SKM-1 (cell line): ENCODE data around the gene STK17A.
"Not testable (repeated sequence)": the region's sequence is repeated elsewhere in the genome, so short reads cannot be mapped to it uniquely, and the experiment has no call there.

ENCODE experiments used
- DNase-seq: peaks from one replicate; lab custom pipeline; 2025; ENCODE audit not compliant: unreplicated experiment; lab: John Stamatoyannopoulos, UW

Gene STK17A

DNA sequence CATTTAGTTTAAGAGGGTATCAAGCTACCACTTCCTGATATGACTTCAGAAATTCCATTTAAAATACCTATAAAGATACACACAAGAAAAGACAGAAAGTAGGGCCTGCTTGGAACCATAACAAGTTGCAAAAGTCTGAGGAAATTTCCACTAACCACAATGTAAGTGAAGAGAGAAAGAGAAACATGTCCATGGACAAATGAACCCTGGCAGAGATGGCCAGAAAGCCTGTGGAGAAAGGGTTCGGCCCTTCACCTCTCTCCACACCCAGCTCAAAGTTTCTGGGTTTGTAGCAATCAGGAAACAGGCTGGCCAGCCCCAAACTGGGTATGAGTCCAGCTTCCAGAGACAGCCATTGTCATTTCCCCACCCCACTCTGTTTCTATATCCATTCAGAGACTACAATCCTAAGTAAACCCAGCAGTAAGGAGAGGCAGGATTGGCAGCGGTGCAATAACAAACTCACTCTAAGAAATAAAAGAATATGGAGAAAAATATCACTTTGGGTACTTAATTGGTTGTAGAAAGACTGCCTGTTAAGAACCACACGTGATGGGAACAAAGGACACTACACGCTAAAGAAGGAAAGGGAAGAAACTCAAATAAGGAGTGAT, 71.1 kb downstream of the STK17A start:
- DNase-seq = no peak

DNA sequence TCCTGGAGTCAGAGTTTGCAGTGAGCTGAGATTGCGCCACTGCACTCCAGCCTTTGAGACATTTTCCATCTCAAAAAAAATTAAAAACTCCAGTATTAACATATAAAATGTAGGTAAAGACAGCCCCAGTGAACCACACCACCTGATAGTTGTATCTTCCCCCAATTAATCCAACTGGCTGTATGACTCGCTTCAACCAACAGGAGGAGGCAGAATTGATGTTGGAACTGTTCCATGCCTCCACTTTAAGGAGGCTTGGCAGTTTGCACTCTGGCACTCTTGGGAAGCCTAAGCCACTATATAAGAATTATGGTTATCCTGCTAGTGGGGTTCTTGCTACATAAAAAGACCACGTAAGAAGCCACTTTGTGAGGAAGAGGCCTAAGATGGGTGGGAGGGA, 72.7 kb downstream of the STK17A start:
- no peak for DNase-seq

DNA sequence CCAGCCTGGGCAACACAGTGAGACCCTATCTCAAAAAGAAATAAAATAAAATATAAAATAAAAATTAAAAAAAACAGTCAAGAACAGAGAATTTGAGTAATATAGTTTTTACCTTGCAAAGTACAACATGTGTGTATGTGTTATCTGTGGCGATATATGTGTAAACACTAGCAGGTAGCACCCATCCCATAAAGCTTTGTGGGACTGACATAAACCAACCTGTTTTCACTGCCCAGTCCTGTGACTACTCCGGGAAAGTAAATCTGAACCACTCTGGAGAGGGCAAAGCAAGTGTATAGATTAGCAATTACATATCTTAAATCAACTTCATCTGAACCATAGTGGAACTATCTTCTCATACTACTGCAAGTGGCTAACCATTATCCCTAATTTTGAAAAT, 74.1 kb downstream of the STK17A start:
- DNase-seq = no peak

DNA sequence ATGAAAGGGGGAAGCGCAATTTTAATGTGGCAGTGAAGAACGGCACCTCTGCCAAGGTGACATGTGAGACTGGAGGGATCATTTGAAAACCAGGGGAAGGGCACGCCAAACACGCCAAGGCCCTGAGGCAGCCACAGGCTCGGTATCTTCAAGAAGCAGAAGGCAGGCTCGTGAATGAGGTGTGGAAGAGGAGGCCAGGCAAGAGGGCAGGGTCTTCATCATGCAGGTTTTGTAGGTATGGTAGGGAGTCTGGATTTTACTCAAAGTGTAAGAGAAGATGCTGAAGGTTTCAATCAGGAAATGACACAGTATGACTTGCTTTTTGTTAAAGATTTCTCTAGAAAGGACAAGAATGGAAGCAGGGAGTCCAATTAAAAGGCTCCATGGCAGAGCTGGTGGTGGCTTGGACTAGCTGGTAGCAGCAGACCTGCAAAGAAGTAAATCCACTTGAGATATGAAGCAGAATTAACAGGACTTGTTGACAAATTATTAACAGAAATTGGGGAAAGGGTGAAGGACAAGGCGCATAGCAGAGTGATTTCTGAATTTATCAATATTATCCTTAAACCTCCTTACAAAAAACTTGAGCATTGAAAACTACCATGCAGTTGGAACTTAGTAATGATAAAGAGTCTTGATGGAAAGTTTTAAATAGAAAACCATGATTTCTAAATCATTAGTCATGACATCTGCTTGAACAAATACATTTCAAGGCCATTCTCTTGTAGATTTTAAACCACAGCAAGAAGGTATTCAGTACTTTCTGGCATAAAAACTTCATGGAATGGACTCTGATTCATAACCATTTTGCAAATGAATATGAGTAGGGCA, 76.0 kb downstream of the STK17A start:
- no peak for DNase-seq

DNA sequence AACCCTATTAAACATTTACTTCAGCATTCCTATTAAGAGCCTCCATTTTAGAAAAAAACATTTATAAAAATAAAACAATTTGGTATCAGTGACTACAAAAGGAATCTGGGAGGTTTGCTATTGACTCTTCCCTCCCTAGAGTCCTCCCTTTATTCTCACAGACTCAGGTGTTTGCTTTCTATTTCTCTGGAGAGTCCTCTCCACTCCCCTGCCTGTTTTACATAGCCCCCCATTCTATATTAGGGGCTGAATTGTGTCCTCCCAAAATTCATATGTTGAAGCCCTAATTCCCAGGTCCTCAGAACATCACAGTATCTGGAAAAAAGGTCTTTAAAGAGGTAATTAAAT, 76.6 kb downstream of the STK17A start:
- no peak for DNase-seq

DNA sequence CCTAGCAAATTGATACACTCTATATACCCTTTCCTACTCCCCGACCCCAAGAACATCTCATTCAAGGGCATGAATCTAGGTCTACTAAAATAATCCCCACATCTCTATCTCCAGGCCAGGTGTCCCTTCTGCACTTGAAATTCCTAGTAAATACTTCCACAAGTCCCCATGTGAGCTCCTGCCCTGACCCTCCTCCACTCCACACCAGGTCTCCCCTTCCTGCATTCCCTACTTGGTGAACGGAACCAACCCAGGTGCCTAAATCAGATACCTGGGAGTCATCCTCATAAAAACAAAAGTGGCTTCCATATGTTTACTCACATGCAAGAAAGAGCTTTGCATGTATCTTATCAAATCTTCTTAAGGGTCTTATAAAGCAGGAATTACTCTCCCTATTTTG, 77.2 kb downstream of the STK17A start:
- no peak for DNase-seq

DNA sequence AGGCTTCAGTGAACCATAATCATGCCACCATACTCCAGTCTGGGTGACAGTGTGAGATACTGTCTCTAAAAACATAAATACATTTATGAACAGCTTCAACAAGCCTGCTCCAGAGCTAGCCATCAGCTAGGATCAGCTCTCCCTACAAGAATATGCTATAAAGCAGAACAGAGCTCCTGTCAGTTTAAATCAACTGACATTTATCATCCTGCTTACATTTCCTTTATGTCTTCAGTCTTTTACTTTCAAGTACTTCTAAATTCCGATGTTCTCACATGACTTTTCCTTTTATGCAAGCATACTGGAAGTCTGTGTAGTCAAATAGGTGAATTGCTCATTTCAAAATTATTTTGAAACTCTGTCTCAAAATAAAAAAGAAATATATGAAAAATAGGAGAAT, 81.8 kb downstream of the STK17A start:
- DNase-seq = no peak

DNA sequence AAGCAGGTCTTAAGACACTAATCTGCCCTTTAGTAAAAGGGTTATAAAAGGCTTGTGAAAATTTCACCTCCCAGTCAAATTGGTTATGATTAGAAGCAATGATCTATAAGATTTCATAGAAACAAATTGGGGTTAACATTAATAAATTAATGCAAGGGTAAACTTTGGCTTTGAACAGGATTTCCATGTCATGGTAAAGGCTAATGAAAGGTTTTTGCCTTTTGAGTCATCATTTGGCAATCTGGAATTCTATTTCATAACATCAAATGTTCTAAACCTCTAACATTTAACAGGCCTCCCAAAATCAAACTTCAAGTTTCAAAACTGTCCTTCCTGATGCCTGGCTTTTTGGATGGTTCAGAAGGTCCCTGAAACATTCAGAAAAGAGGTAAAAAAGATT, 84.0 kb downstream of the STK17A start:
- DNase-seq = no peak

DNA sequence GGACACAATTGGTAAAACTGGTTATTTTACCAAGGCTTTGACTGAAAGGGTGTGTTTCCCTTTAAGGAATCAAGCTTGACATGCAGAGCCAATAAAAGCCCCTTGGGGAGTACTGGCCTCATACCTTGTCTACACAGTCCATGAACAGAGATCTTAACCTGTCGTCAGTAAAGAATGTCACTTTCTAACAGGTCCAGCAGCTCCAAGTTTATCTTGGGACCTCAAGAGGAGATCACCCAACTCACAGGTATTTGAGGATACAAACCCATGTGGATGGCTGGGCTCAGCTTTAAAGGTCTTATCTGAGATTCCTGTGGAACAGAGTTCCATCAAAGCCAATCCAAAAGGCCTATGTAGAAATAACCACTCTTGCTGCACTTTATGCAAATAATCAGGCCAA, 85.1 kb downstream of the STK17A start:
- DNase-seq = no peak

DNA sequence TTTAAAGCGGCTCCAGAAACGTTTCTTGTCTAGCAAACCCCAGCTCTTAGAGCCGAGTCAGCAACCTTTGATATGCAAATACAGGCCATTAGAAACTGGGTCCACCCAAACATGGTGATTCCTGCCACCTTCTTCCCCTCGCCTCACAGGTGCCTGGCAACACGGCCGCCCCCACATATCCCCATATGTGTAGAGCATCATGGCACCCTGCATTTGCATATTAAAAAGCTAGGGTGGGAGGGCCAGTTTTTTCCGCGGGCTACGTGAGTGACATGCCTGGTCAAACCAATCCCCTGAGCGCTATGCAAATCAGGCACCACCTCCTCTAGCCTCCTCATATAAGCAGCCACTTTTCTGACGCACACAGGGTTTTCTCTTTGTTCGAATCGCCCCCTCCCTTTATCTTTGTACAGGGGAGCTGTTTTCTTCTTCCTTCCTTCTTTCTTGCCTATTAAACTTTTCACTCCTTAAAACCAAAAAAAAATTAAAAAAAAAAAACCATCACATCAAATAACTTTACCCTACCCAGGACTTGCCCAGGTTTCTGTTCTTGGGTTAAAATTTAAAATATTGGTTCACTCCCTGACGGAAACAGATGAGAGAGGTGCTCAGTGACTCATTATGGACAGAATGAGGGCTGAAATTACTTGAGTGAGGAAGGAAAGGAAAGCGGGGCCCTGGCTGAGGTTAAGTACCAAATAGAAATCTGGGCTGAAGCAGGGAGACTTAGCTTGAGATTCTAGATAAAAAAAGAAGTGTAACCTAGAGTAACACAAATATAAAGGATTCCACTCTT, 86.6 kb downstream of the STK17A start:
- no peak for DNase-seq

DNA sequence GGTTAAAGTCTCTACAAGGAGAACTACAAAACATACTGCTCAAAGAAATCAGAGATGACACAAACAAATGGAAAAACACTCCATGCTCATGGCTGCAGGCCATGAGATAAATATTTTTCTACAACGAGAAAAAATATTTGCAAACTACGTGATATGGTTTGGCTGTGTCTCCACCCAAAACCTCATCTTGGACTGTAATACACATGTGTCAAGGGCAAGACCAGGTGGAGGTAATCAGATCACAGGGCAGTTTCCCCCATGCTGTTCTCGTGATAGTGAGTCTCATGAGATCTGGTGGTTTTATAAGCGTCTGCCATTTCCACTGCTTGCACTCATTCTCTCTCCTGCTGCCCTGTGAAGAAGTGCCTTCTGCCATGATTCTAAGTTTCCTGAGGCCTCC, 88.6 kb downstream of the STK17A start:
- DNase-seq = no peak

DNA sequence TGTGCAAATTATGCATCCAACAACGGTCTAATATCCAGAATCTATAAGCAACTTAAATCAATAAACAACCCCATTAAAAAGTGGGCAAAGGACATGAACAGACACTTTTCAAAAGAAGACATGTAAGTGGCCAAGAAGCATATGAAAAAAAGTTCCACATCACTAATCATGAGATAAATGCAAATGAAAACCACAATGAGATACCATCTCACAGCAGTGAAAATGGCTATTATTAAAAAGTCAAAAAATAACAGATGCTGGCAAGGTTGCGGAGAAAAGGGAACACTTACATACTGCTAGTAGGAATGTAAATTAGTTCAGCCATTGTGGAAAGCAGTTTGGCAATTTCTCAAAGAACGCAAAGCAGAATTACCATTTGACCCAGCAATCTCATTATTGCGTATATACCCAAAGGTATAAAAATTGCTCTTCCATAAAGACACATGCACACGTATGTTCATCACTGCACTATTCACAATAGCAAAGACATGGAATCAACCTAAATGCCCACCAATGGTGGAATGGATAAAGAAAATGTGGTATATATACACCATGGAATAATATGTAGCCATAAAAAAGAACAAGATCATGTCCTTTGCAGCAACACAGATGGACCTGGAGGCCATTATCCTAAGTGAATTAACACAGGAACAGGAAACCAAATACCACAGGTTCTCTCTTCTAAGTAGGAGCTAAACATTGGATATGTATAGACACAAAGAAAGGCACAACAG, 90.5 kb downstream of the STK17A start:
- DNase-seq = not testable (repeated sequence)

DNA sequence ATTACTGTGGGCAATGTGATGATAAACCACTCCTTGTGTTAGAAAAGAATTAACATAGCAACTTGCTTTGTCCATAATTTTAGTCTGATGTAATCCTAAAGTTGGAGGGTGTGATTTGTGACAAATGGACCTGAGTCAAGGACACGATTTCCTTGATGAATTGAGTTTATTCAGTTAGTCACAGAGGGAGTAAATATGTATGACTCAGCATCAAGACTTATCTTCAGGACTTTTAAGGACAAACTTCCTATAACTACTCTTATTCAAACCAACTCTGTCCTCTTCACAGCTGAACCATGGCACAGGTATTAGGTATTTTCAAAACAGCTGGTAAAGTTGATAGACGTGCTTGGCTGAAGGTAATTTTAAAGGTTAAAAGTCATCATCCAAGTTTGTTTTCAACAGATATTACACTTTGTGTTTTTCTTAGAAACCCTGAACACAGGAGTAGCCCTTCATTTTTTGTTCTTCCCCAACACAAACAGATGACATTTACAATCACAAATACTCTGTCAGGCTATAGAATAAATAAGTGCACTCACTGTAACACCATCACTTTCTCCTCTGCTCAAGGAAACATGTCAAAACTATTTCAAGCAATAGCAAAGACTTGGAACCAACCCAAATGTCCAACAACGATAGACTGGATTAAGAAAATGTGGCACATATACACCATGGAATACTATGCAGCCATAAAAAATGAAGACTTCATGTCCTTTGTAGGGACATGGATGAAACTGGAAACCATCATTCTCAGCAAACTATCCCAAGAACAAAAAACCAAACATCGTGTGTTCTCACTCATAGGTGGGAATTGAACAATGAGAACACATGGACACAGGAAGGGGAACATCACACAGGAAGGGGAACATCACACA, 91.9 kb downstream of the STK17A start:
- no peak for DNase-seq
